Measurements from ENCODE around the gene ATP10A.
A peak's percentile ranks its signal among the peaks of the same experiment; 100 is the strongest.

ATP10A gene

DNA sequence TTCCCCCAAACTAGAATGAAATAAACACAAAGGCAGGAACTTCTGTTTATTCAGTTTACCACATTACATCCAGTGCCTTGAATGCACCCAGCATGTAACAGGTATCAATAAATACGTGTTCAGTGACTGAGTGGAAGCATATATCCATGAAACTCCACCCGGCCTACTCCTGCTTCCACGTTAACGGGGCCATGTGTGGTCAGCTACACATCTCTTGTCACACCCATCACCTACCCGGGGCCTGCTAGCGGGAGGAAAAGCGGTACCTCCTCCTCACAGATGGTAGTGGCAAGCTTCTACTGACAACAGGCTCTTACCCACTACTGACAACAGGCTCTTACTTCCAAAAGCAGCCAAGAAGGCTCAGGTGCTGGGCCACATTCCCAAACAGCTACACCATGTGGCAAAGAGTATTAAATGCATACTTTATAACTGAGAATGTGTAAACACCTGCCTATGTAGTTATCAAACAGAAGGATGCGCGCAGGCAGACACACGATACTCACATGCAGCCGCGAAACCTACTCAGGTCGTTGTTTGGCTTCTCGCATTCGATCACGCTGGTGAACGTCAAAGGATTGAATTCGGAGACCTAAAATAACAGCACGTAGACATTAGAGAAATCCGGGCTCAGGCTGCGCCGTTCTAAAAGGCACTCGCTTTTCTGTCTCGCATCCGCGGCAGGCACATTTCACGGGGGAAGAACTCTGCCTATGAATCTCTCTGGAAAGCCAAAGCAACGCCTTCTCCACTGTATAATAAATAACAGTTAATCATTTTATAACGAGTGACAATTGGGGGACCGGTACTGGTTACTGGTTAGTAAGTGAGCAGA, 127.4 kb downstream of the ATP10A start:
- no peak for DNase-seq

DNA sequence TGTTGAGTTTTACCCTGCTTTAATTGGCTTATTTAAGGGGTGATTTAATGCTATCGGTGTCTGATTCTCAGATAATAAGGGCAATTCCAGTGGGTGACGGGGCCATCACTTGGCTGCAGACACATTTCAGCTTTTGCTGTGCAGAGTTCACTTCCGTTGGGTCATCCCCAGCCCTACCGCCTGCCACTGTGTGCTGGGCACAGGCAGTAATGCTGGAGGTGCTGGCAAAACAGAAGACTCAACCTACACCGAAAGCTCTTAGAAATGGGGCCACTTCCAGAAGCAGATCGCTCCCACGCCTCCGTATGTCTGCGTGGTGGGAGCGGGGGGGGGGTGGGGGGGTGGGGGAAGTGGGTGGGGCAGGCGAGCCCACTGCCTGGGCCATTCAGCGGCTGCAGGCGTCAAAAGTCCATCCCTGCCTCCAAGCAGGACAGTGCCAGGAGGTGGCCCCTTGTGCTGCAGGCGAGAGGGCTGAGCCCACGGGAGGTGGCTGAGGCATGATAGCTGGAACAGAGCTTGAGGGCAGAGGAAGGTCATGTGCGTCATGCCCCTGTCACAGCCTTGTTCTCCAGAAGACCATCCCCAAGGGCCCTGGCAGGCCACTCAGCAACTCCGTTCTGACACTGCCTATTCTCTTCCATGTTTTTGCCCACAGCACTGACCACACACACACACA, 128.3 kb downstream of the ATP10A start:
- DNase-seq = no peak

DNA sequence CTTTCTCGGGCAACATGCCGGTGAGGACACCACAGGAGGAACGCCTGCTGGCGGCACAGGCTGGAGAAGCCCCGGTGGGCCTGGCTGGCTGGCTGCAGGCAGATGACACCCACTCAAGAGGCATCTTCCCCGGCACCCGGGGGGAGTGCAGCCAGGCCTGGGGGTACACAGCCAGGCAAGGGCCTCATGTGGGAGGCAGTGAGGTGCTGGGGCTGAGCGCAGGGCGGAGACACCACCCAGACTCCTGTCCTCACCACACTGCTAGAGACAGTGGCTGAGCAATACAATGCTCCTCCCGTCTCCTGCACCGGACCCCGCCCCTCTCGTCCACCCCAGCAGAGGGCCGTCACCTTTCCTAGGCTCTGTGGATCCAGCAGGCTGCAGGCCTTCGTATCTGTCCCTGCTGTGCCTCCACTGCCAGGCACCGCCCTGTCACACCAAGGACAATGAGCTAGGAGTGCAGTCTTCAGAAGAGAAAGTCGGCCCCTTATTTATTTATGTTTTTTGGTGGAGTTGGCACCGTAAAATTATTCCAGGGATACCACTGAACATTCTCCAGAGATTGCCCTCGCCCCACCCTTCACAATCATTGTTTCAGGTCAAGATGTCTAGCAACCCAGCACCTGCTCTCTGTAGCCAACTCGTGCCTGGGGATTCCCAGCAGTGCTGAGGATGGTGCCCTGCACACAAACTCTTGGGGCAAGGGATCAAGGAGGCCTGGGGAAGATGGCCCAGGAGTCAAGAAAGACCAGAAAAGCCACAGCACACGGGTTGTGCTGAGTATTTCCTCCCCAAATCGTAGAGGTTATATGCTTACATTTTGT, 129.1 kb downstream of the ATP10A start:
- DNase-seq = no peak

GRCh38 chr15:25733036-25733855, 129.9 kb downstream of the ATP10A start:
- DNase-seq = no peak

- no peak for DNase-seq
Measured at GRCh38 chr15:25732191-25732590, 130.9 kb downstream of the ATP10A start.

DNA sequence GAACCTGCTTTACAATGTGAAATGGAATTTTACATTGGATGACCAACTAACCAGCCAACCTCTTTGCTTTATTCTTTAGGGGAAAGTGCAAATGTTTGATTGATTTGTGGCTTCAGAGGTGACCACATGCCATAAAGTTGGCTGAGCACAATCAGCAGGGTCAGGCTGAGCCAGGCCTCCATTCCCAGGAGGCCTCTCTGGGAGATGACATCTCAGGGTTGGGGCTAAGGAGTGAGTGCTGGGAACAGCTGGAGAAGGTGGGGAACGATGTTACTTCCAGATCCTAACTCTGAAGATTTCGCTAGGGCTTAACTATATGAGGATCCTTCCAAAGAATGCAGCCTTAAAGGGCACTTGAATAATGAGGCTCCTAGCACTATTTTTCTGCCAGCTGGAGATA, 131.7 kb downstream of the ATP10A start:
- no peak for DNase-seq

- DNase-seq = no peak
Measured at GRCh38 chr15:25730918-25731317, 132.2 kb downstream of the ATP10A start.

GRCh38 chr15:25728816-25729215, 134.3 kb downstream of the ATP10A start:
- DNase-seq = no peak

- DNase-seq = peak; percentile 18
Measured at GRCh38 chr15:25727867-25728600, 135.1 kb downstream of the ATP10A start.

- DNase-seq = no peak
Measured at GRCh38 chr15:25727116-25727515, 136.0 kb downstream of the ATP10A start.

DNA sequence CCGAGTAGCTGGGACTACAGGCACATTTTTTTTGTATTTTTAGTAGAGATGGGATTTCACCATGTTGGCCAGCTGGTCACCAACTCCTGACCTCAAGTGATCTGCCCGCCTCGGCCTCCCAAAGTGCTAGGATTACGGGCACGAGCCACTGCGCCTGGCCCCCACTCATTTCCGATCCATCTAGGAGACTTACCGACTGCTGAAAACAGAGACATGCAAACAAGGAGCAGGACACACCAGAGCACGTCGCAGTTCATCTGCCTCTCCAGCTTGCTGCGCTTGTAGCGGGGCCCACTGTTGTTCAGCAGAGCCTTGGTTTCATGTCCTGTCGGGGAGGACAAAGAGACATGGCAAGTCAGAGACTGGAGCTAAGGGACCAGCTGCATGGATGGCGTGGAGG, 137.4 kb downstream of the ATP10A start:
- DNase-seq = peak; percentile 18

DNA sequence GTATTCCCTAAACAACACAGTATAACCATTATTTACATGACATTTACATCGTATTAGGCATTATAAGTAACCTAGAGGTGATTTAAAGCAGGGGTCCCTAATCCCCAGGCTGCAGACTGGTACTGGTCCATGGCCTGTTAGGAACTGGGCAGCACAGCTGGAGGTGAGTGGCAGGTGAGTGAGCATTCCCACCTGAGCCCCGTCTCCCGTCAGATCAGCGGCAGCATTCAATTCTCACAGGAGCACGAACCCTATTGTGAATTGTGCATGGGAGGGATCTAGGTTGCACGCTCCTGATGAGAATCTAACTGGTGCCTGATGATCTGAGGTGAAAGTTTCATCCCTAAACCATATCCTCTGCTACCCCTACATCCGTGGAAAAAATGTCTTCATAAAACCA, 138.2 kb downstream of the ATP10A start:
- DNase-seq = peak; percentile 19

- no peak for DNase-seq
Measured at GRCh38 chr15:25721605-25721955, 141.5 kb downstream of the ATP10A start.

GRCh38 chr15:25719101-25719985, 143.8 kb downstream of the ATP10A start:
- DNase-seq = peak; percentile 2

DNA sequence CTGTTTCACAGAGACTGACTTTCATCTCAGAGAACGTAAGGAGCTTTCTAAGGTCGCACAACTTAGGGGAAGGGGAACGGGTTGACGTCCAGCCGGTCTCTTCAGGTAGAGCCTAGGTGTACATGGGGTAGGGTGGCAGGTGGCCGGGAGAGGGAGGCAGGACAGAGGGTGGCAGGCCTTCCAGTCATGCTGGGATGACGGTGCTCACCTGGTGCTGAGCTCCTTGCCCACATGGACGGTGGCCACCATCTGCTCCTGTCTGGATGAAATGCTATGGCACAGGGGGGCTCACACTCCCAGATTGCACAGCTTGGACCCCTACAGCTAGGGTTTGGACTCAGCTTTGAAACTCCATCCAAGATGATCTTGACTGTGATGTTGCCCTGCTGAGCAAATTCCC, 144.5 kb downstream of the ATP10A start:
- peak; percentile 27 for DNase-seq

GRCh38 chr15:25718169-25718536, 145.0 kb downstream of the ATP10A start:
- peak; percentile 41 for DNase-seq

DNA sequence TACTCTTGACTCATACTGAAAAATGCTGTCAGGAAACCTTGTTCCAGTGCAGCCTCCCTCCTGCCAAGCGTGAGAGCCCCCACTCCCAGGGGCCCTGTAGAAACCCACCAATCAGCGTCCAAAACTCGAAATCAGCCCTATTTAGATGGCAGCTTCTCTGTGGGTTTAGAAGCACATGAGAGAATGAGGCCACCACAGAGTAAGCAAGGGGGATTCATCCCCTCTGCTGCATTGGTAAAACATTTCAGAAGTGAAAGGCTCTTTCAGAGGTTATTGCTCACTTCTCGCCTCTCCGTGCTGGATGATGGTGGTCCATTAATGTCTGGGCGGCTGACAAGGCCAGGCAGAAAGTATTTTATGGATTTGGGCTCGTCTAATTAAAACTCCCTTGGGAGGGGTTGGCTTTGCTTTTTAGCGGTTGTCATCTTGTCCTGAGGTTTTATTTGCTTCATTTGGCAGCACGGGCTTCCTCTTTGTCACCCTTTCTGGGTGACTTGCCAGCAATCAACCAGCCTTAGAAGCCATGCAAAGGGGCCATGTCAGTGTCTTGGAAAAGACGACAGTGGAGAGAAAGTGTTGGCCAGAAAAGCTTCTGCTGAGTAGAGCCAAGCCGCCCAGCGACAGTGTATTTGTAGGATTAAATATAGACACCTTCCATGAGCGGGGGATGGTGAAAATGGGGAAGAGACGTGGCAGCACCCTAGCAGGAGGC, 145.5 kb downstream of the ATP10A start:
- peak; percentile 57 for DNase-seq

DNA sequence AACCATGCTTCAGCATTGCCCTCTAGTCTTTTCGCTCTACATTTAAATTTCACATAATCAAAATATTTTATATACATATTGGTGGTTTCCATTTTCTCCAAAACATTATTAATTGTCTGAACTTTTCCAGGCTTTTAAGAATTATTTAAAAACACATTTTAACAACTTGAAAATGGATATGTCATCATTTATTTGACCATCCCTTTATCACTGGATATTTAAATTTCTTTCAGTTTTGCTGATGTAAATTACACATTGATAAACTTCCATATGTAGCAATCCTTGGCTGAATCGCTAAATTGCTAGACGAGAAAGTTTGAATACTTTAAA, 146.0 kb downstream of the ATP10A start:
- DNase-seq = no peak

GRCh38 chr15:25716414-25717126, 146.6 kb downstream of the ATP10A start:
- peak; percentile 25 for DNase-seq
